Neural cell (in vitro differentiated cells): ENCODE results near the gene DHRS7. TPM values are rescaled to one million over a fixed set of nuclear protein-coding genes. Genes with fewer than 3 reads are reported as not detected.
A peak's percentile ranks its signal among the peaks of the same experiment; 100 is the strongest.

ENCODE experiments used
- H2AFZ ChIP-seq: fragments of 200-600, 300-800 bp; sonication (generic), shearing (Covaris generic); 2 replicates; pipeline ENCODE4 v1.6.0; 2014; ENCODE audit warnings: low read depth, mild to moderate bottlenecking, antibody characterized with exemption, low read length, moderate library complexity
- H3F3A ChIP-seq: fragments of 200-600 bp; shearing (Covaris generic); 2 replicates; pipeline ENCODE4 v1.6.1; 2016; ENCODE audit warnings: mild to moderate bottlenecking, moderate library complexity, mixed read lengths, antibody characterized with exemption, low read length; ENCODE audit not compliant: insufficient read depth, poor library complexity, severe bottlenecking
- H3K27ac ChIP-seq: fragments of 200-600, 300-800 bp; sonication (generic), shearing (Covaris generic); 2 replicates; pipeline ENCODE4 v1.5.1; 2014; ENCODE audit warnings: mild to moderate bottlenecking, low read length, moderate library complexity
- H3K27me3 ChIP-seq: fragments of 300-800, 200-600 bp; sonication (generic), shearing (Covaris generic); 2 replicates; pipeline ENCODE4 v1.6.0; 2014; ENCODE audit warnings: mild to moderate bottlenecking, low read depth, low read length, moderate library complexity; ENCODE audit not compliant: insufficient read depth
- H3K36me3 ChIP-seq: fragments of 300-800, 200-600 bp; sonication (generic), shearing (Covaris generic); 2 replicates; pipeline ENCODE4 v1.5.1; 2014; ENCODE audit warnings: mild to moderate bottlenecking, antibody characterized with exemption, low read length, moderate library complexity; ENCODE audit not compliant: insufficient read depth
- H3K4me2 ChIP-seq: fragments of 300-800, 200-600 bp; sonication (generic), shearing (Covaris generic); 2 replicates; pipeline ENCODE4 v1.6.0; 2014; ENCODE audit warnings: mild to moderate bottlenecking, low read length
- H3K4me3 ChIP-seq: fragments of 300-800, 200-600 bp; sonication (generic), shearing (Covaris generic); 2 replicates; pipeline ENCODE4 v1.5.1; 2014; ENCODE audit warnings: mild to moderate bottlenecking, low read length, moderate library complexity
- H3K79me2 ChIP-seq: fragments of 200-600 bp; shearing (Covaris generic); replicated peaks from 2 replicates; pipeline ENCODE4 v1.6.0; 2014; ENCODE audit warnings: mild to moderate bottlenecking, low read length, moderate library complexity; ENCODE audit not compliant: insufficient read depth
- H3K9ac ChIP-seq: fragments of 300-800, 200-600 bp; sonication (generic), shearing (Covaris generic); 2 replicates; pipeline ENCODE4 v1.6.1; 2016; ENCODE audit warnings: mild to moderate bottlenecking, low read length, mixed read lengths
- H3K9me2 ChIP-seq: fragments of 200-600 bp; shearing (Covaris generic); 2 replicates; pipeline ENCODE4 v1.6.1; 2016; ENCODE audit warnings: mild to moderate bottlenecking, low read length, mixed read lengths; ENCODE audit not compliant: insufficient read depth
- H3K9me3 ChIP-seq: fragments of 200-600, 300-800 bp; sonication (generic), shearing (Covaris generic); 2 replicates; pipeline ENCODE4 v1.6.1; 2016; ENCODE audit warnings: mild to moderate bottlenecking, mixed run types, low read length, moderate library complexity, mixed read lengths
- H4K20me1 ChIP-seq: fragments of 200-600 bp; shearing (Covaris generic); 2 replicates; pipeline ENCODE4 v1.6.1; 2016; ENCODE audit warnings: mild to moderate bottlenecking, mixed run types; ENCODE audit not compliant: insufficient read depth
- EP300 ChIP-seq: fragments of 450-650 bp; conservative IDR thresholded peaks from 2 replicates; pipeline ENCODE4 v1.6.1; 2014; ENCODE audit warnings: antibody characterized with exemption, mild to moderate bottlenecking, moderate library complexity; ENCODE audit not compliant: poor library complexity, severe bottlenecking
- EZH2 ChIP-seq: fragments of 200-600, 300-800 bp; shearing (Covaris generic), sonication (generic); IDR thresholded peaks from 2 replicates; pipeline ENCODE4 v1.6.1; 2014; ENCODE audit warnings: antibody characterized with exemption, low read length, borderline replicate concordance, mild to moderate bottlenecking; ENCODE audit not compliant: insufficient read depth, poor library complexity, severe bottlenecking
- MXI1 ChIP-seq: fragments of 450-650 bp; conservative IDR thresholded peaks from 2 replicates; pipeline ENCODE4 v1.6.1; 2014; ENCODE audit warnings: antibody characterized with exemption, mild to moderate bottlenecking; ENCODE audit not compliant: poor library complexity, severe bottlenecking
- POLR2AphosphoS5 ChIP-seq: IDR thresholded peaks from 2 replicates; pipeline ENCODE4 v1.6.1; 2012
- RAD21 ChIP-seq: fragments of 450-650 bp; conservative IDR thresholded peaks from 2 replicates; pipeline ENCODE4 v1.6.1; 2014; ENCODE audit warnings: antibody characterized with exemption, mild to moderate bottlenecking, moderate library complexity
- SMC3 ChIP-seq: fragments of 450-650 bp; conservative IDR thresholded peaks from 2 replicates; pipeline ENCODE4 v1.6.1; 2014; ENCODE audit warnings: antibody characterized with exemption, mild to moderate bottlenecking, moderate library complexity; ENCODE audit not compliant: poor library complexity
- TAF1 ChIP-seq: IDR thresholded peaks from 2 replicates; pipeline ENCODE4 v1.6.1; 2012; ENCODE audit warnings: low read depth
- polyA plus RNA-seq: library from polyadenylated mRNA; depleted of rRNA; stranded (reverse); fragments of >200 nt; gene quantifications from 2 replicates; pipeline ENCODE4 v1.2.3, GENCODE V29; 2014
- TF ChIP-seq, protein P1 (sequence below): fragments of 450-650 bp; IDR thresholded peaks from 2 replicates; pipeline ENCODE4 v1.5.1; 2014; ENCODE audit warnings: antibody characterized with exemption, mild to moderate bottlenecking, moderate library complexity; ENCODE audit not compliant: poor library complexity, severe bottlenecking
- TF ChIP-seq, protein P2 (sequence below): IDR thresholded peaks from 2 replicates; pipeline ENCODE4 v1.6.1; 2012; ENCODE audit warnings: borderline replicate concordance

Gene DHRS7
- polyA plus RNA-seq, 1 donor from 2014 or later = 89.6 TPM

DNA sequence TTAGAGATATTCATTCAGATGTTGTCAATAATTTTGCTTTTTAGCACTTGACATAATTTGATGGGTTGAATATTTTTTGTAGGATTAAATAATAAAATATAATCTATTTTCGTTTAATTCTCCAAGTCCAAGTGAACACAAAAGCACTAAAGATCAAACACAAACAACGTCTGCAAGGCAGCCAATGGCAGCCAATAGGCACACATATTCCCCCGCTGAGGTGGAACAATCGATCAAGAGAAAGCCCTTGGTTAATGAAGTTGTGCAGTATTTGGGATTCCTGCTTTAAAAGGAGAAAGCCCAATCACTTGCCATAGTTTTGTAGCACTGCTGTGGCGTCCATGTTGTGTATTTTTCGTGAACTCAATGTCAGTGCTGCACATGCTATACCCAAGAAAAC is 1.5 kb downstream of the DHRS7 start:
- H3K27ac ChIP-seq = no peak overlapping the region

DNA sequence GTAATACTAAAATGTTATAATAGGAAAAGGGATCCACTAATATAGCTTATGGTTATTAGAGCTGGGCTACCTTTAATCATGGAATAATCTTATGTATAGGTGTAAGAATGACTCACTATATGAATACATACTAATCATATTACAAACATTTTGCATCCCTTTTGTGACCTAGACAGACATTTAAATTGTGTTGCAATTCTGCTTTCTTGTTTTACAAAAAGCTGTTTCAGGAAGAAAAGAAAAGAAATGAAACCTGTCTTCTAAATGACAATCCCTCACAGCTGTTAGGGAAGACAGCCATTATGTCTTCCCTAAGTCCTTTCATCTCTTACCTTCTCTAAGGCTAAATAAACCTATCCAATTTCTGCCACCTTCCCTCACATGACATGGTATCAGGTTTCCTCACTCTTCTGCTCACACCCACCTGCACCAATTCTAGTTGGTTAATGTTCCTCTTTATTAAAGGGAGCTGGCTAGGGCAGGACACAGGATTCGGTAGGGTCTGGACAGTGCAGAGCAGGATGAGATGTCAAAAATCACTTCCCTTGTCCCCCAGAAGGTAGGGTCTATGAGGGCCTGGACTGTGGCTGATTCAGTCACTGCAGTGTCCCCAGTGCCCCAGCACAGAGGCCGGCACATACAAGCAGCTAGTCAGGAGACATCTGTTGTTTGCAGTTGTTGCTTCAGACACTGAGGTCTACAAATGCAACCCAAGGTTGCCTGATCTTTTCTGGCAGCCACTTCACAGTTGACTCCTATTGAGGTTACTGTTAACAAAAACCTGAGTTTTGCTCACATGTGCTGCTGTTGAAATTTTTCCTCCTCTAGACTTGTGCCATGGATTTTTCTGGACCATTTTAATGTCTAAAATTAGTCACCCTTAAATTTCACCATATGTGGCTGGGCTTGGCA is 3.7 kb downstream of the DHRS7 start:
- no peak overlapping the region for H2AFZ ChIP-seq
- no peak overlapping the region for H3K27ac ChIP-seq
- no peaks in the 10 kb centered on the region for H3K9me3 ChIP-seq
- no peaks in the 10 kb centered on the region for H3K9me2 ChIP-seq
- peaks cover 5% of the 10 kb centered on the region for H3F3A ChIP-seq
- no peak overlapping the region for H3K4me3 ChIP-seq
- H4K20me1 ChIP-seq = no peaks in the 10 kb centered on the region
- H3K4me2 ChIP-seq = no peak overlapping the region
- no peaks in the 10 kb centered on the region for H3K27me3 ChIP-seq
- peaks cover 18% of the 10 kb centered on the region for H3K79me2 ChIP-seq
- H3K9ac ChIP-seq = no peak overlapping the region
- H3K36me3 ChIP-seq = no peaks in the 10 kb centered on the region
- TF ChIP-seq MXI1 (no peak), EP300 (no peak), TAF1 (no peak), RAD21 (no peak), POLR2AphosphoS5 (no peak), EZH2 (no peak)
- TF ChIP-seq, protein P1, sequence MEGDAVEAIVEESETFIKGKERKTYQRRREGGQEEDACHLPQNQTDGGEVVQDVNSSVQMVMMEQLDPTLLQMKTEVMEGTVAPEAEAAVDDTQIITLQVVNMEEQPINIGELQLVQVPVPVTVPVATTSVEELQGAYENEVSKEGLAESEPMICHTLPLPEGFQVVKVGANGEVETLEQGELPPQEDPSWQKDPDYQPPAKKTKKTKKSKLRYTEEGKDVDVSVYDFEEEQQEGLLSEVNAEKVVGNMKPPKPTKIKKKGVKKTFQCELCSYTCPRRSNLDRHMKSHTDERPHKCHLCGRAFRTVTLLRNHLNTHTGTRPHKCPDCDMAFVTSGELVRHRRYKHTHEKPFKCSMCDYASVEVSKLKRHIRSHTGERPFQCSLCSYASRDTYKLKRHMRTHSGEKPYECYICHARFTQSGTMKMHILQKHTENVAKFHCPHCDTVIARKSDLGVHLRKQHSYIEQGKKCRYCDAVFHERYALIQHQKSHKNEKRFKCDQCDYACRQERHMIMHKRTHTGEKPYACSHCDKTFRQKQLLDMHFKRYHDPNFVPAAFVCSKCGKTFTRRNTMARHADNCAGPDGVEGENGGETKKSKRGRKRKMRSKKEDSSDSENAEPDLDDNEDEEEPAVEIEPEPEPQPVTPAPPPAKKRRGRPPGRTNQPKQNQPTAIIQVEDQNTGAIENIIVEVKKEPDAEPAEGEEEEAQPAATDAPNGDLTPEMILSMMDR = no peak
- TF ChIP-seq, protein P2, sequence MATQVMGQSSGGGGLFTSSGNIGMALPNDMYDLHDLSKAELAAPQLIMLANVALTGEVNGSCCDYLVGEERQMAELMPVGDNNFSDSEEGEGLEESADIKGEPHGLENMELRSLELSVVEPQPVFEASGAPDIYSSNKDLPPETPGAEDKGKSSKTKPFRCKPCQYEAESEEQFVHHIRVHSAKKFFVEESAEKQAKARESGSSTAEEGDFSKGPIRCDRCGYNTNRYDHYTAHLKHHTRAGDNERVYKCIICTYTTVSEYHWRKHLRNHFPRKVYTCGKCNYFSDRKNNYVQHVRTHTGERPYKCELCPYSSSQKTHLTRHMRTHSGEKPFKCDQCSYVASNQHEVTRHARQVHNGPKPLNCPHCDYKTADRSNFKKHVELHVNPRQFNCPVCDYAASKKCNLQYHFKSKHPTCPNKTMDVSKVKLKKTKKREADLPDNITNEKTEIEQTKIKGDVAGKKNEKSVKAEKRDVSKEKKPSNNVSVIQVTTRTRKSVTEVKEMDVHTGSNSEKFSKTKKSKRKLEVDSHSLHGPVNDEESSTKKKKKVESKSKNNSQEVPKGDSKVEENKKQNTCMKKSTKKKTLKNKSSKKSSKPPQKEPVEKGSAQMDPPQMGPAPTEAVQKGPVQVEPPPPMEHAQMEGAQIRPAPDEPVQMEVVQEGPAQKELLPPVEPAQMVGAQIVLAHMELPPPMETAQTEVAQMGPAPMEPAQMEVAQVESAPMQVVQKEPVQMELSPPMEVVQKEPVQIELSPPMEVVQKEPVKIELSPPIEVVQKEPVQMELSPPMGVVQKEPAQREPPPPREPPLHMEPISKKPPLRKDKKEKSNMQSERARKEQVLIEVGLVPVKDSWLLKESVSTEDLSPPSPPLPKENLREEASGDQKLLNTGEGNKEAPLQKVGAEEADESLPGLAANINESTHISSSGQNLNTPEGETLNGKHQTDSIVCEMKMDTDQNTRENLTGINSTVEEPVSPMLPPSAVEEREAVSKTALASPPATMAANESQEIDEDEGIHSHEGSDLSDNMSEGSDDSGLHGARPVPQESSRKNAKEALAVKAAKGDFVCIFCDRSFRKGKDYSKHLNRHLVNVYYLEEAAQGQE = no peak

More for the DNA sequence above, 1.5 kb downstream of the DHRS7 start:
- Histone ChIP-seq H3K9me3 (no peaks in the 10 kb centered on the region), H3K36me3 (no peaks in the 10 kb centered on the region), H3F3A (peaks cover 6% of the 10 kb centered on the region), H2AFZ (no peak overlapping the region), H3K4me2 (peak overlapping the region; percentile 95), H3K27me3 (no peaks in the 10 kb centered on the region), H3K79me2 (peaks cover 18% of the 10 kb centered on the region), H3K4me3 (peak overlapping the region; percentile 92), H4K20me1 (no peaks in the 10 kb centered on the region), H3K9me2 (no peaks in the 10 kb centered on the region), H3K9ac (no peak overlapping the region)
- TF ChIP-seq SMC3 (no peak), MXI1 (no peak), POLR2AphosphoS5 (no peak), EZH2 (no peak), EP300 (no peak), RAD21 (no peak), TAF1 (no peak)
- TF ChIP-seq, protein P1 = no peak
- TF ChIP-seq, protein P2 = no peak
